Esophagus squamous epithelium (tissue), 5 donors: ENCODE results near the gene ZCCHC24. TPM values are rescaled to one million over a fixed set of nuclear protein-coding genes. Genes with fewer than 3 reads are reported as not detected.

Experiments
- DNase-seq: peaks from one replicate; lab custom pipeline; 2025; lab: John Stamatoyannopoulos, UW
- H3K27ac ChIP-seq, 4 donors: fragments of 200-600 bp; sonication (generic); one replicate each; pipeline ENCODE4 v1.5.1; 2016 to 2019; ENCODE audit warnings: mild to moderate bottlenecking in 1 of 4
- H3K27me3 ChIP-seq, 4 donors: fragments of 200-600 bp; sonication (generic); 1 replicate in 3 of 4; 2 replicates in 1 of 4; pipeline versions ENCODE4 v1.5.1 to v1.6.0; 2017 to 2021; ENCODE audit warnings: antibody characterized with exemption in 1 of 4
- H3K36me3 ChIP-seq, 3 donors: fragments of 200-600 bp; sonication (generic); one replicate each; pipeline ENCODE4 v1.5.1; 2016 to 2019
- H3K4me1 ChIP-seq, 3 donors: fragments of 200-600 bp; sonication (generic); one replicate each; pipeline ENCODE4 v1.5.1; 2017 to 2019
- H3K4me3 ChIP-seq, 4 donors: fragments of 200-600 bp; sonication (generic); 1 replicate in 3 of 4; 2 replicates in 1 of 4; pipeline ENCODE4 v1.5.1; 2016 to 2019; ENCODE audit warnings: mild to moderate bottlenecking in 2 of 4, moderate library complexity in 1 of 4
- H3K9me3 ChIP-seq, 3 donors: fragments of 200-600 bp; sonication (generic); one replicate each; pipeline ENCODE4 v1.5.1; 2016 to 2019
- CTCF ChIP-seq, 6 experiments: fragments of 450-650 bp in 4 of 6; fragments of 200-600 bp in 2 of 6; sonication (generic) in 2 of 6; IDR thresholded peaks; one replicate each; pipeline ENCODE4 v1.5.1; 2016 to 2019; ENCODE audit warnings: antibody characterized with exemption in 6 of 6, mild to moderate bottlenecking in 4 of 6, moderate library complexity in 4 of 6
- POLR2A ChIP-seq, 4 donors: fragments of 450-650 bp; IDR thresholded peaks; one replicate each; pipeline ENCODE4 v1.6.1; 2017; ENCODE audit warnings: antibody characterized with exemption in 4 of 4, mild to moderate bottlenecking in 4 of 4, moderate library complexity in 3 of 4
- WGBS, 2 donors: methylation state at CpG; one replicate each; pipeline ENCODE4 v1.1.5; 2018; 5-methylcytosine and 5-hydroxymethylcytosine counted together
- intact Hi-C: fragments of 100-400 bp; cut with DNase I; formaldehyde crosslinking; loops from one replicate; pipeline ENCODE4 v1.15.0; 2022
- total RNA-seq, 4 donors: library from RNA; depleted of rRNA; stranded (reverse); fragments of >200 nt; gene quantifications; one replicate each; pipeline ENCODE4 v1.1.0, GENCODE V29; 2016
- donor health status: DM: yes; HTN: yes; CAD: no.

Gene ZCCHC24
- total RNA-seq, 4 donors from 2014 or later, result 2.2 to 26.1 (median 6.4) TPM

- 74 to 97% methylated on average over 4 to 6 of the region's 6 CpGs for WGBS, 2 donors
- H3K9me3 ChIP-seq, result peaks cover 0 to 3% (median 0%) of the 10 kb centered on the region in 3 donors
- H3K27ac ChIP-seq, result no peak overlapping the region
- H3K27me3 ChIP-seq, result no peaks in the 10 kb centered on the region
- TF ChIP-seq CTCF (IDR thresholded peaks at IDR 0.05) (no peak), POLR2A (IDR thresholded peaks at IDR 0.05) (no peak)
- H3K4me1 ChIP-seq, result peaks cover 3 to 30% (median 21%) of the 10 kb centered on the region in 3 donors
- H3K36me3 ChIP-seq, result no peaks in the 10 kb centered on the region
- no peak for DNase-seq
- intact Hi-C loops, result no loop called here
- H3K4me3 ChIP-seq, result no peak overlapping the region
These were observed 69.9 kb downstream of the ZCCHC24 start for GRCh38 chr10:79375321-79376077.

GRCh38 chr10:79374312-79375191, 70.9 kb downstream of the ZCCHC24 start:
- 11 to 12% methylated on average over 3 to 4 of the region's 7 CpGs for WGBS, 2 donors
- H3K4me1 ChIP-seq, result peaks cover 3 to 21% (median 12%) of the 10 kb centered on the region in 3 donors
- no peak for TF ChIP-seq POLR2A (IDR thresholded peaks at IDR 0.05)
- TF ChIP-seq CTCF (IDR thresholded peaks at IDR 0.05), result peak; percentile 91 to 100 (median 97)
- H3K27ac ChIP-seq, result no peak overlapping the region
- no peak overlapping the region for H3K4me3 ChIP-seq
- DNase-seq, result no peak
- intact Hi-C loops, result loop anchor here (5.0 kb wide), 1 partner anchor 93 kb away; no protein-coding TSS in a partner anchor
- no peaks in the 10 kb centered on the region for H3K36me3 ChIP-seq
- peaks cover 0 to 8% (median 0%) of the 10 kb centered on the region in 3 donors for H3K9me3 ChIP-seq
- H3K27me3 ChIP-seq, result no peaks in the 10 kb centered on the region

GRCh38 chr10:79372871-79373270, 72.6 kb downstream of the ZCCHC24 start:
- H3K4me1 ChIP-seq, result peaks cover 3 to 13% (median 9%) of the 10 kb centered on the region in 3 donors
- H3K9me3 ChIP-seq, result peaks cover 0 to 8% (median 0%) of the 10 kb centered on the region in 3 donors
- intact Hi-C loops, result loop anchor here (5.0 kb wide), 1 partner anchor 94 kb away; no protein-coding TSS in a partner anchor
- H3K27me3 ChIP-seq, result no peaks in the 10 kb centered on the region
- no peaks in the 10 kb centered on the region for H3K36me3 ChIP-seq
- DNase-seq, result no peak
- TF ChIP-seq POLR2A (IDR thresholded peaks at IDR 0.05), result no peak
- TF ChIP-seq CTCF (IDR thresholded peaks at IDR 0.05), result no peak
- H3K4me3 ChIP-seq, result no peak overlapping the region
- WGBS, 2 donors, result 80 to 87% methylated on average over 3 of the region's 4 CpGs
- H3K27ac ChIP-seq, result no peak overlapping the region

- H3K36me3 ChIP-seq, result no peaks in the 10 kb centered on the region
- H3K9me3 ChIP-seq, result peaks cover 0 to 8% (median 0%) of the 10 kb centered on the region in 3 donors
- H3K4me3 ChIP-seq, result no peak overlapping the region
- WGBS, 2 donors, result 57 to 69% methylated on average over 6 of the region's 6 CpGs
- intact Hi-C loops, result no loop called here
- H3K4me1 ChIP-seq, result no peaks in the 10 kb centered on the region
- no peak for TF ChIP-seq POLR2A (IDR thresholded peaks at IDR 0.05)
- no peak for DNase-seq
- H3K27ac ChIP-seq, result no peak overlapping the region
- no peaks in the 10 kb centered on the region for H3K27me3 ChIP-seq
These were observed 77.8 kb downstream of the ZCCHC24 start for GRCh38 chr10:79367426-79368189.

- Histone ChIP-seq H3K4me3 (no peak overlapping the region), H3K27me3 (no peaks in the 10 kb centered on the region), H3K4me1 (peaks cover 0 to 8% (median 0%) of the 10 kb centered on the region in 3 donors), H3K27ac (no peak overlapping the region), H3K36me3 (peaks cover 0 to 10% (median 0%) of the 10 kb centered on the region in 3 donors), H3K9me3 (no peaks in the 10 kb centered on the region)
- 69 to 75% methylated on average over 4 of the region's 4 CpGs for WGBS, 2 donors
- no peak for DNase-seq
- TF ChIP-seq CTCF (IDR thresholded peaks at IDR 0.05) (no peak), POLR2A (IDR thresholded peaks at IDR 0.05) (no peak)
- intact Hi-C loops, result no loop called here
These were observed 83.6 kb downstream of the ZCCHC24 start for GRCh38 chr10:79361726-79362397.
